DMS153 treated with DMSO at 0.1 percent for 48 hours (cell line): Measurements from ENCODE around the gene STK32B.

ENCODE experiments used
- DNase-seq: peaks from one replicate; lab custom pipeline; 2025; ENCODE audit not compliant: unreplicated experiment; lab: John Stamatoyannopoulos, UW

STK32B gene

GRCh38 chr4:5503336-5503936, 452.2 kb downstream of the STK32B start:
- DNase-seq = no peak

- DNase-seq = no peak
These were observed 453.2 kb downstream of the STK32B start for GRCh38 chr4:5504486-5504885.

- DNase-seq = no peak
These were observed 459.2 kb downstream of the STK32B start for GRCh38 chr4:5510504-5510903.

- no peak for DNase-seq
These were observed 460.5 kb downstream of the STK32B start for GRCh38 chr4:5511791-5512190.

- DNase-seq = no peak
These were observed 464.4 kb downstream of the STK32B start for GRCh38 chr4:5515646-5516045.

- no peak for DNase-seq
These were observed 466.1 kb downstream of the STK32B start for GRCh38 chr4:5517372-5517771.

- no peak for DNase-seq
These were observed 473.4 kb downstream of the STK32B start for GRCh38 chr4:5524446-5525299.

- DNase-seq = no peak
These were observed 475.0 kb downstream of the STK32B start for GRCh38 chr4:5526080-5526846.

- no peak for DNase-seq
These were observed 475.9 kb downstream of the STK32B start for GRCh38 chr4:5527211-5527610.

- no peak for DNase-seq
These were observed 476.8 kb downstream of the STK32B start for GRCh38 chr4:5528031-5528436.

- DNase-seq = no peak
These were observed 480.8 kb downstream of the STK32B start for GRCh38 chr4:5532100-5532499.

GRCh38 chr4:5539584-5539983, 488.3 kb downstream of the STK32B start:
- DNase-seq = no peak

- DNase-seq = no peak
These were observed 489.9 kb downstream of the STK32B start for GRCh38 chr4:5541169-5541568.

GRCh38 chr4:5543681-5544080, 492.4 kb downstream of the STK32B start:
- DNase-seq = no peak

- no peak for DNase-seq
These were observed 493.5 kb downstream of the STK32B start for GRCh38 chr4:5544762-5545161.

GRCh38 chr4:5545271-5545670, 494.0 kb downstream of the STK32B start:
- no peak for DNase-seq

GRCh38 chr4:5547651-5548249, 496.5 kb downstream of the STK32B start:
- DNase-seq = no peak
